T-cell (primary cell): ENCODE results near the gene ZNF784. TPM values are rescaled to one million over a fixed set of nuclear protein-coding genes. Genes with fewer than 3 reads are reported as not detected.

Experiments used
- ATAC-seq, 4 experiments: fragments of 200-7000 bp in 3 of 4; fragments of 150-1000 bp in 1 of 4; cut with Tn5 transposase; replicated peaks in 1 of 4; 1 replicate in 3 of 4; 2 replicates in 1 of 4; pipeline ENCODE4 v1.10.0; 2021; ENCODE audit warnings: moderate library complexity in 3 of 4, mild to moderate bottlenecking in 2 of 4, moderate number of reproducible peaks in 1 of 4
- CTCF ChIA-PET, 2 donors: fragments of 300-600 bp; sonication (Branson Sonifier 250); formaldehyde crosslinking; loops; one replicate each; lab custom pipeline; 2022; ENCODE audit warnings: antibody characterized with exemption in 2 of 2; lab: Charles Lee
- POLR2A ChIA-PET, 2 donors: fragments of 300-600 bp; sonication (Branson Sonifier 250); formaldehyde crosslinking; loops; one replicate each; lab custom pipeline; 2022; ENCODE audit warnings: antibody characterized with exemption in 2 of 2; lab: Charles Lee
- DNase-seq, 35 experiments: peaks; one replicate each; pipeline versions ENCODE4 v3.0.0 to v3.0.0-alpha.2; 2013 to 2023
- H3K27ac ChIP-seq: one replicate; pipeline ENCODE4 v1.5.1; 2013; ENCODE audit warnings: low read length
- H3K27me3 ChIP-seq, 2 experiments: replicated peaks in 1 of 2; 1 replicate in 1 of 2; 2 replicates in 1 of 2; pipeline versions ENCODE4 v1.6.1 to v1.7.0; 2013; ENCODE audit warnings: low read length in 1 of 2, mixed read lengths in 1 of 2; ENCODE audit not compliant: control insufficient read depth in 2 of 2, insufficient read depth in 2 of 2; ENCODE audit errors: extremely low read depth in 1 of 2
- H3K36me3 ChIP-seq, 2 donors: 1 replicate in 1 of 2; 2 replicates in 1 of 2; pipeline versions ENCODE4 v1.6.1 to v1.7.0; 2013; ENCODE audit warnings: low read length in 1 of 2; ENCODE audit not compliant: control insufficient read depth in 2 of 2, insufficient read depth in 1 of 2; ENCODE audit errors: extremely low read depth in 1 of 2
- H3K4me1 ChIP-seq, 2 experiments: 1 replicate in 1 of 2; 2 replicates in 1 of 2; pipeline versions ENCODE4 v1.6.1 to v1.7.0; 2013; ENCODE audit warnings: low read length in 2 of 2, mixed read lengths in 1 of 2; ENCODE audit not compliant: insufficient read depth in 2 of 2, control insufficient read depth in 1 of 2; ENCODE audit errors: extremely low read depth in 1 of 2
- H3K4me3 ChIP-seq, 2 donors: 1 replicate in 1 of 2; 2 replicates in 1 of 2; pipeline versions ENCODE4 v1.5.1 to v1.7.0; 2013; ENCODE audit warnings: mild to moderate bottlenecking in 2 of 2, low read length in 1 of 2, moderate library complexity in 1 of 2; ENCODE audit not compliant: control insufficient read depth in 1 of 2; ENCODE audit errors: extremely low read depth in 1 of 2
- H3K9me3 ChIP-seq: 2 replicates; pipeline ENCODE4 v1.7.0; 2013
- H3K27ac Mint-ChIP-seq, 2 donors: one replicate each; pipeline ENCODE4 v1.8.0; 2020 to 2021; ENCODE audit warnings: mild to moderate bottlenecking in 2 of 2, mixed read lengths in 2 of 2
- H3K27me3 Mint-ChIP-seq, 2 donors: one replicate each; pipeline ENCODE4 v1.8.0; 2021 to 2022; ENCODE audit warnings: mixed read lengths in 2 of 2
- H3K36me3 Mint-ChIP-seq: one replicate; pipeline ENCODE4 v1.8.0; 2021; ENCODE audit warnings: mixed read lengths
- H3K4me1 Mint-ChIP-seq, 3 donors: one replicate each; pipeline ENCODE4 v1.8.0; 2020 to 2022; ENCODE audit warnings: mixed read lengths in 3 of 3, mild to moderate bottlenecking in 1 of 3
- H3K4me3 Mint-ChIP-seq, 3 donors: one replicate each; pipeline ENCODE4 v1.8.0; 2020 to 2022; ENCODE audit warnings: mild to moderate bottlenecking in 3 of 3, mixed read lengths in 3 of 3, moderate library complexity in 3 of 3
- H3K9me3 Mint-ChIP-seq, 3 donors: one replicate each; pipeline ENCODE4 v1.8.0; 2020 to 2022; ENCODE audit warnings: mixed read lengths in 3 of 3
- WGBS: methylation state at CpG from one replicate; pipeline ENCODE4 v1.1.5; 2013; ENCODE audit warnings: missing lambda C conversion rate; ENCODE audit not compliant: insufficient coverage; 5-methylcytosine and 5-hydroxymethylcytosine counted together
- total RNA-seq, 35 experiments: library from RNA in 6 of 35; stranded (reverse) in 6 of 35; fragments of 120-200 nt in 1 of 35; gene quantifications; one replicate each; pipeline versions ENCODE4 v1.2.1 to v1.2.4 and lab custom pipeline; 2013 to 2026

The ZNF784 gene
- total RNA-seq, 5 donors from 2014 or later (not counting 1 experiment from before 2014, with no cell fraction given), result 7.2 to 13.3 (median 8.2) TPM

DNA sequence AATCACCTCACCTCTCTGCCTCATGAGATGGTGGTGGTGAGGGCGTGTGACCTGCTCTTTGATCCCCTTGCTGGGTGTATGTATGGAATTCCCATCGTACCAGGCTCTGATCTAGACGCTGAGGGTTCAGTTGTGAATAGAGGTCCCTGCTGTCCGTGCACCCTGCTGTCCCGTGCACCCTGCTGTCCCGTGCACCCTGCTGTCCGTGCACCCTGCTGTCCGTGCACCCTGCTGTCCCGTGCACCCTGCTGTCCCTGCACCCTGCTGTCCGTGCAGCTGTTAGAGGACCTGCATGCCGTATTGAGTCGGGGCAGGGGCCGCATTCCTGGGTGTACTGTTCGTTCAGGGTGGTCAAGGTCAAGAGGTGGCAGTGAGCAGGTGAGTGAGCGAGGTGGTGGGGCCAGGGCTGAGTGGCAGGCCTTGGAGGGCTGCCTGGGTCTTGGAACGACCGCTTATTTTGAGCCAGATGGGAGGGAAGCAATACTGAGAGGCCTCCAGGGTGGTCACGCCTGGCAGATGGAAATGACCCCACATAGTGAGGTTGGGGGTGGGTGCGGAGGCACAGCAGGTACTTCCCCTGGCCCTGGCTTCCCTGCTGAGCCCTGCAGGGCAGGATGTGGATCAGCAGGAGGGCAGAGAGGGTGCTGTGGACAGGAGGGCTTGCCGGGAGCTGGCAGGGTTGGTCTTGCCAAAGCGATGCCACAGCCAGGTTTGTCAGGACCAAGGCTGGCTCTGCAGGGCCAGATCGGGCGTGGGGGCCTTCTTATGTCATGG, 46.1 kb upstream of the ZNF784 start:
- CTCF ChIA-PET, result no interaction called here
- WGBS, result 92% methylated on average over 21 of the region's 23 CpGs

DNA sequence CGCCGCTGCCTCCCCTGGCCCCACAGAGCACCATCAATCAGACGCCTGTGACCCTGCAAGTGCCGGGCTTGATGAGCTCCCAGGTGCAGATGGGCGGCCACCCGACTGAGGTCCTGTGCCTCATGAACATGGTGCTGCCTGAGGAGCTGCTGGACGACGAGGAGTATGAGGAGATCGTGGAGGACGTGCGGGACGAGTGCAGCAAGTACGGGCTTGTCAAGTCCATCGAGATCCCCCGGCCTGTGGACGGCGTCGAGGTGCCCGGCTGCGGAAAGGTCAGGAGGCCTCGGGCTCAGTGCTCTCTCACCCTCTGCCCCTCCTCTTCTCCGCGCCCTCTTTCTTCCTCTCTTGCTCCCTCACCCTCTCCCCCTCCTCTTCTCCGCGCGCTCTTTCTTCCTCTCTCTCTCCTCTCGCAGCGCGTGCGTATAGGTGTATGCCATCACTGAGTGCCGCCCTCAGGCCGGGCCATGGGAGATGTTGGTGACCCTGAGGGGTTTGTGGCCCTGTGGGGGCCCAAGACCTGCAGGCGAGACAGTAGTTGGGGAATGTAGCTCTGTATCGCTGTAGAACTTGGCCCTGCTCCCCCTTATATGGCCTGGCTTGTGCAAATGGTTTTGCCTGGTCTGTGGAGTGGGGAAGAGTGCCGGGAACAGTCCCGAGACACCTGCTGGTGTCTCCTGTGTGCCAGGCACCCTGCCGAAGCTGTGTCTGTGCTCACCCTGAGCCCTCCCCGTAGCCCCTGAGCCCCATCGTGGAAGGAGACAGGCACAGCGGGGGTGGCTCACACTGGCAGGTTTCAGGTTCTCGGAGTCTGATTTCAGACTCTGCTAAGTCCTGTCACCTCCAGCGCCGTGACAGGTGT, 45.3 kb upstream of the ZNF784 start:
- 87% methylated on average over 14 of the region's 43 CpGs for WGBS
- no peaks in the 10 kb centered on the region for H3K9me3 ChIP-seq
- H3K36me3 Mint-ChIP-seq, result peaks cover 28% of the 10 kb centered on the region
- H3K27ac Mint-ChIP-seq, result no peak overlapping the region
- H3K4me1 ChIP-seq, result peaks cover 0 to 56% of the 10 kb centered on the region in 2 experiments
- ChIA-PET CTCF (no interaction called here), POLR2A (interaction anchor here in 1 of 2 donors (0.5 kb wide), 1 partner anchor 9 kb away, joined by 3 read pairs; no protein-coding TSS in a partner anchor)
- H3K27ac ChIP-seq, result no peak overlapping the region
- no peak overlapping the region for H3K4me3 Mint-ChIP-seq
- ATAC-seq, result no peak
- no peak overlapping the region for H3K4me3 ChIP-seq
- H3K4me1 Mint-ChIP-seq, result peaks cover 39 to 46% (median 46%) of the 10 kb centered on the region in 3 donors
- no peaks in the 10 kb centered on the region for H3K27me3 ChIP-seq
- H3K9me3 Mint-ChIP-seq, result no peaks in the 10 kb centered on the region
- H3K27me3 Mint-ChIP-seq, result no peaks in the 10 kb centered on the region
- DNase-seq, result no peak
- H3K36me3 ChIP-seq, result peaks cover 33 to 59% of the 10 kb centered on the region in 2 donors

More for the DNA sequence above, 46.1 kb upstream of the ZNF784 start:
- ATAC-seq (no peak), DNase-seq (peak in 2 of 35 experiments; percentile 22 to 44)
- no peak overlapping the region for H3K4me3 Mint-ChIP-seq
- H3K4me1 Mint-ChIP-seq, result peaks cover 42 to 47% (median 45%) of the 10 kb centered on the region in 3 donors
- Histone ChIP-seq H3K4me3 (no peak overlapping the region), H3K4me1 (peaks cover 0 to 58% of the 10 kb centered on the region in 2 experiments), H3K36me3 (peaks cover 33 to 55% of the 10 kb centered on the region in 2 donors), H3K9me3 (no peaks in the 10 kb centered on the region), H3K27me3 (no peaks in the 10 kb centered on the region), H3K27ac (no peak overlapping the region)
- no peaks in the 10 kb centered on the region for H3K27me3 Mint-ChIP-seq
- no peak overlapping the region for H3K27ac Mint-ChIP-seq
- peaks cover 24% of the 10 kb centered on the region for H3K36me3 Mint-ChIP-seq
- no peaks in the 10 kb centered on the region for H3K9me3 Mint-ChIP-seq
- POLR2A ChIA-PET, result no interaction called here

DNA sequence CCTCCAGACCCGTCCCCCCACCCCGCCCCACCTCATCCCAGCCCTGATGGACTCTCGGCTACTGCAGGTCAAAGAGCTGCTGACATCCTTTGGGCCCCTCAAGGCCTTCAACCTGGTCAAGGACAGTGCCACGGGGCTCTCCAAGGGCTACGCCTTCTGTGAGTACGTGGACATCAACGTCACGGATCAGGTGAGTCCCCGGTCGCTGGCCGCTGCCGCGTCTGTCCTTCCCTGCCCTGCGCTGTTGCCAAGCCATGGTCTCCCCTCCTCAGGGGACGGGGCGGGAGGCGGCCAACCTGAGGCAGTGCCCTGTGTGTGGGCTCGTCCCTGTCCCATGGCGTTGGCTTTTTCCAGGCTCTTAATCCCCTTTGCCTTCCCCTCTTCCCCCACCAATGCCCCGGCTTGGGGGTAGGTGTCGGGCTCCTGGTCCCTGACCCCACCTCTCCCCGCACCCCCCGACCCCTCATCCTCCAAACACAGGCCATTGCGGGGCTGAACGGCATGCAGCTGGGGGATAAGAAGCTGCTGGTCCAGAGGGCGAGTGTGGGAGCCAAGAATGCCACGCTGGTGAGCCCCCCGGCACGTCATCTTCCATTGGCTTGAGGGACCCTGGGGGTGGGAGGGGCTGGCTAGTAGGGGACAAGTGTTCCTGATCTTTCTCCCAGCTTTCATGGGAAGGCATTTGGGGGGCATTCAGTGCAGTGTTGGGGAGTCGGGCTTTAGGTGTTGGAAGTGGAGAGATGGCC, 44.4 kb upstream of the ZNF784 start:
- Mint-ChIP-seq H3K4me3 (no peak overlapping the region), H3K9me3 (no peaks in the 10 kb centered on the region), H3K27ac (no peak overlapping the region), H3K27me3 (no peaks in the 10 kb centered on the region), H3K4me1 (peaks cover 38 to 48% (median 47%) of the 10 kb centered on the region in 3 donors), H3K36me3 (peaks cover 35% of the 10 kb centered on the region)
- 94% methylated on average over 26 of the region's 30 CpGs for WGBS
- H3K4me3 ChIP-seq, result no peak overlapping the region
- CTCF ChIA-PET, result interaction anchor here in 1 of 2 donors (1.4 kb wide), 1 partner anchor 12 kb away, joined by 4 read pairs; no protein-coding TSS in a partner anchor
- no peak for DNase-seq
- peaks cover 33 to 65% of the 10 kb centered on the region in 2 donors for H3K36me3 ChIP-seq
- H3K4me1 ChIP-seq, result peaks cover 0 to 49% of the 10 kb centered on the region in 2 experiments
- no peak overlapping the region for H3K27ac ChIP-seq
- POLR2A ChIA-PET, result interaction anchor here in 1 of 2 donors (0.7 kb wide), 1 partner anchor 23 kb away, joined by 9 read pairs; no protein-coding TSS in a partner anchor
- H3K27me3 ChIP-seq, result no peaks in the 10 kb centered on the region
- no peak for ATAC-seq
- H3K9me3 ChIP-seq, result no peaks in the 10 kb centered on the region

DNA sequence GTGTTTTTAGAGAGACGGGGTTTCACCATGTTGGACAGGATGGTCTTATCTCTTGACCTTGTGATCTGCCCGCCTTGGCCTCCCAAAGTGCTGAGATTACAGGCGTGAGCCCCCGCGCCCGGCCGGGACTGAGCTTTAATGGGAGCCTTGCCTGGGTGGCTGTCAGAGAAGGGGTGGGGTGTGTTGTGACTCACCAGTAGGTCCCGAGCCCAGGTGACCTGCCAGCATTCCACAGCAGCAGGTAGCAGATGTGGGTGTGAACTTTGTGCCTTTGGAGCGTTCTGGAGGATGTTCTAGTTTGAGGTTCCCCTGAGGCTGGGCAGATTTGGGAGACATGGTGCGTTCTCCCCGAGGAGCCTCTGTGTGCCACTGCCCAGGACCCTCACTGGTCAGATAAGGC, 43.6 kb upstream of the ZNF784 start:
- Mint-ChIP-seq H3K4me3 (no peak overlapping the region), H3K27ac (no peak overlapping the region), H3K9me3 (no peaks in the 10 kb centered on the region), H3K27me3 (no peaks in the 10 kb centered on the region), H3K36me3 (peaks cover 41% of the 10 kb centered on the region), H3K4me1 (peaks cover 36 to 48% (median 46%) of the 10 kb centered on the region in 3 donors)
- Histone ChIP-seq H3K9me3 (no peaks in the 10 kb centered on the region), H3K27ac (no peak overlapping the region), H3K4me3 (no peak overlapping the region), H3K36me3 (peaks cover 33 to 74% of the 10 kb centered on the region in 2 donors), H3K27me3 (no peaks in the 10 kb centered on the region), H3K4me1 (peaks cover 0 to 45% of the 10 kb centered on the region in 2 experiments)
- ATAC-seq (no peak), DNase-seq (no peak)
- ChIA-PET CTCF (interaction anchor here in 1 of 2 donors (1.4 kb wide), 1 partner anchor 11 kb away, joined by 4 read pairs; no protein-coding TSS in a partner anchor), POLR2A (no interaction called here)
- 91% methylated on average over 9 of the region's 11 CpGs for WGBS

DNA sequence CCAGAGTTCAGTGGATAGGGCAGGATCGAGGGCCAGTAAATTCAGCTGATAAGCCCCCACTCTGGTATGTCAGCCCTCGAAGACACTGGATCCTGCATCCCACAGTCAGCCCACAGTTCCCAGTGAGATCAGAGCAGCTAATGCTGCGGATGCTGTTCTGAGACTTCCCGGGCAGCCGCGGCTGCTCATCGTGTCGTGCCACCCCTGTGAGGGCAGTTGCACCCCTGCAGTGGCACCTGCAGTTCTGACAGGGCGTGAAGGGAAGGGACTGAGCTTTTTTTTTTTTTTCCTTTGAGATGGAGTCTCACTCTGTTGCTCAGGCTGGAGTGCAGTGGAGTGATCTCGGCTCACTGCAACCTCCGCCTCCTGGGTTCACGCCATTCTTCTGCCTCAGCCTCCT, 43.1 kb upstream of the ZNF784 start:
- Histone ChIP-seq H3K36me3 (peaks cover 33 to 78% of the 10 kb centered on the region in 2 donors), H3K27ac (no peak overlapping the region), H3K27me3 (no peaks in the 10 kb centered on the region), H3K4me3 (no peak overlapping the region), H3K4me1 (peaks cover 0 to 45% of the 10 kb centered on the region in 2 experiments), H3K9me3 (no peaks in the 10 kb centered on the region)
- no peak for ATAC-seq
- Mint-ChIP-seq H3K27me3 (no peaks in the 10 kb centered on the region), H3K36me3 (peaks cover 45% of the 10 kb centered on the region), H3K4me3 (no peak overlapping the region), H3K4me1 (peaks cover 41 to 52% (median 50%) of the 10 kb centered on the region in 3 donors), H3K9me3 (no peaks in the 10 kb centered on the region), H3K27ac (peak overlapping the region in 1 of 2 donors; percentile 16)
- ChIA-PET POLR2A (interaction anchor here in 1 of 2 donors (0.6 kb wide), 1 partner anchor 1801 kb away, joined by 3 read pairs; no protein-coding TSS in a partner anchor), CTCF (interaction anchor here in 1 of 2 donors (1.4 kb wide), 1 partner anchor 11 kb away, joined by 4 read pairs; no protein-coding TSS in a partner anchor)
- WGBS, result 97% methylated on average over 6 of the region's 12 CpGs
- DNase-seq, result no peak
